ENCODE results near the gene UTF1.

DNA sequence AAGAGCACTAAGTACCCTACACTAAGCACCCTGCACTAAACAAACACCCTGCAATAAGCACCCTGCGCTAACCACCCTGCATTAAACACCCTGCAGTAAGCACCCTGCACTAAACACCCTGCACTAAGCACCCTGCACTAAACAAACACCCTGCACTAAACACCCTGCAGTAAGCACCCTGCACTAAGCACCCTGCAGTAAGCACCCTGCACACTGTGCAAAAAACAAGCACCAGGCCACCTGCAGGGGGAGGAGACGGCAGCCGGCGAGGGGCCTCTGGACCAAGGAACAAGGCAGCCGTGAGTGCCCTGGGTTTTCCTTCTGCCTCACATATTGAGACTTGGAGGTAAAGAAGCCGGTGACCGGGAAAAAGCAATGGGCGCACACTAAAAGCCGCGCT is 39.8 kb upstream of the UTF1 start:
- no peak for TF ChIP-seq POLR2AphosphoS5 (IDR thresholded peaks at IDR 0.05; ENCODE audit: low read depth, low read length)
- TF ChIP-seq TAF1 (IDR thresholded peaks at IDR 0.05; ENCODE audit: borderline replicate concordance, insufficient read depth, low read length): no peak
